A673 (cell line): ENCODE data around the gene MAN1A2. TPM values are rescaled to one million over a fixed set of nuclear protein-coding genes. Genes with fewer than 3 reads are reported as not detected.

ENCODE experiments used
- BruUV-seq: library from RNA; stranded (reverse); fragments of 400-500 nt; replicated peaks from 2 replicates; lab custom pipeline; 2021; lab: Mats Ljungman, UMichigan
- CTCF ChIA-PET: fragments of 300-600 bp; sonication (Branson Sonifier 250); formaldehyde crosslinking; loops from one replicate; lab custom pipeline; 2022; ENCODE audit warnings: antibody characterized with exemption; lab: Charles Lee
- POLR2A ChIA-PET: fragments of 300-600 bp; sonication (Branson Sonifier 250); formaldehyde crosslinking; loops from one replicate; lab custom pipeline; 2022; ENCODE audit warnings: antibody characterized with exemption; ENCODE audit not compliant: low non-redundant PET; lab: Charles Lee
- DNase-seq: peaks from one replicate; pipeline ENCODE4 v3.0.0-alpha.2; 2015; ENCODE audit warnings: low spot score
- H3K27ac ChIP-seq: fragments of 200-600 bp; sonication (generic); 2 replicates; pipeline ENCODE4 v1.5.1; 2016; ENCODE audit warnings: mixed run types, low read depth, mild to moderate bottlenecking, mixed read lengths, antibody characterized with exemption, low read length; ENCODE audit not compliant: poor library complexity, severe bottlenecking
- H3K27me3 ChIP-seq: fragments of 200-600 bp; sonication (generic); replicated peaks from 2 replicates; pipeline ENCODE4 v1.6.1; 2017; ENCODE audit warnings: mixed run types, low read depth, mild to moderate bottlenecking, mixed read lengths, antibody characterized with exemption, low read length; ENCODE audit not compliant: insufficient read depth, poor library complexity
- H3K36me3 ChIP-seq: fragments of 200-600 bp; sonication (generic); 2 replicates; pipeline ENCODE4 v1.6.1; 2016; ENCODE audit warnings: mixed run types, mild to moderate bottlenecking, mixed read lengths, antibody characterized with exemption, low read length; ENCODE audit not compliant: insufficient read depth, poor library complexity, severe bottlenecking
- H3K4me1 ChIP-seq: fragments of 200-600 bp; sonication (generic); 2 replicates; pipeline ENCODE4 v1.6.1; 2017; ENCODE audit warnings: mixed run types, mild to moderate bottlenecking, mixed read lengths, antibody characterized with exemption, low read length; ENCODE audit not compliant: insufficient read depth, poor library complexity, severe bottlenecking
- H3K4me3 ChIP-seq: fragments of 200-600 bp; sonication (generic); 2 replicates; pipeline ENCODE4 v1.5.1; 2016; ENCODE audit warnings: low read depth, mixed run types, mild to moderate bottlenecking, mixed read lengths, low read length; ENCODE audit not compliant: poor library complexity, severe bottlenecking
- H3K9me3 ChIP-seq: fragments of 200-600 bp; sonication (generic); 2 replicates; pipeline ENCODE4 v1.6.1; 2016; ENCODE audit warnings: mixed run types, low read depth, mild to moderate bottlenecking, mixed read lengths, antibody characterized with exemption, low read length; ENCODE audit not compliant: poor library complexity, severe bottlenecking
- EZH2 ChIP-seq: fragments of 200-600 bp; sonication (generic); IDR thresholded peaks from 2 replicates; pipeline ENCODE4 v1.6.1; 2017; ENCODE audit warnings: borderline replicate concordance, low read depth, mild to moderate bottlenecking, mixed read lengths, antibody characterized with exemption, low read length; ENCODE audit not compliant: poor library complexity, severe bottlenecking
- intact Hi-C: fragments of 100-400 bp; cut with micrococcal nuclease; formaldehyde crosslinking; loops from one replicate; pipeline ENCODE4 v1.10.0; 2022; ENCODE audit not compliant: unreplicated experiment
- total RNA-seq: library from RNA; stranded (reverse); gene quantifications from 2 replicates; pipeline ENCODE4 v1.2.3, GENCODE V29; 2021
- TF ChIP-seq, protein P1 (sequence below): fragments of 300-800, 200-600 bp; sonication (generic); conservative IDR thresholded peaks from 2 replicates; pipeline ENCODE4 v1.5.1; 2017; ENCODE audit warnings: low read depth, mild to moderate bottlenecking, antibody characterized with exemption, low read length, moderate library complexity, mixed read lengths

MAN1A2 gene
- total RNA-seq, 1 experiment from 2014 or later = 31.8 TPM

DNA sequence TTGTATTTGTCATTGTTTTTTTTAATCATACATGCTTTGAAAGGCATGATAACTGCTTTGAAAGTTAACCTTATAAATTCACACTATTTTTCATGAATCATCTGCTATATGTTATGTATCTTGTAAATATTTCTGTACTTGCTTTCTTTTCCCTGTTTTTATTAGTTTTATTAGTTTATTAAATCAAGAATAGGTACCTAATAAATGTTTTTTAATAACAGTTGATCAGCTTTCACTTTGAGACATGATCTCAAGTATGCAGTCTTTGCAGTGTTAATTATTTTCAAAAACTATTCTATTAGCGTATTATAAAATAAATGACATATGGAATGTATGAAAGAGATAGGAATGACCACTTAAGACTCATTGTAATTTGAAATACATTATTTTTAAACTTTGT, 127.8 kb downstream of the MAN1A2 start:
- no peaks in the 10 kb centered on the region for H3K27me3 ChIP-seq
- H3K9me3 ChIP-seq = no peaks in the 10 kb centered on the region
- DNase-seq = no peak
- TF ChIP-seq EZH2 = no peak
- TF ChIP-seq, protein P1, sequence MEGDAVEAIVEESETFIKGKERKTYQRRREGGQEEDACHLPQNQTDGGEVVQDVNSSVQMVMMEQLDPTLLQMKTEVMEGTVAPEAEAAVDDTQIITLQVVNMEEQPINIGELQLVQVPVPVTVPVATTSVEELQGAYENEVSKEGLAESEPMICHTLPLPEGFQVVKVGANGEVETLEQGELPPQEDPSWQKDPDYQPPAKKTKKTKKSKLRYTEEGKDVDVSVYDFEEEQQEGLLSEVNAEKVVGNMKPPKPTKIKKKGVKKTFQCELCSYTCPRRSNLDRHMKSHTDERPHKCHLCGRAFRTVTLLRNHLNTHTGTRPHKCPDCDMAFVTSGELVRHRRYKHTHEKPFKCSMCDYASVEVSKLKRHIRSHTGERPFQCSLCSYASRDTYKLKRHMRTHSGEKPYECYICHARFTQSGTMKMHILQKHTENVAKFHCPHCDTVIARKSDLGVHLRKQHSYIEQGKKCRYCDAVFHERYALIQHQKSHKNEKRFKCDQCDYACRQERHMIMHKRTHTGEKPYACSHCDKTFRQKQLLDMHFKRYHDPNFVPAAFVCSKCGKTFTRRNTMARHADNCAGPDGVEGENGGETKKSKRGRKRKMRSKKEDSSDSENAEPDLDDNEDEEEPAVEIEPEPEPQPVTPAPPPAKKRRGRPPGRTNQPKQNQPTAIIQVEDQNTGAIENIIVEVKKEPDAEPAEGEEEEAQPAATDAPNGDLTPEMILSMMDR = no peak
- no peaks in the 10 kb centered on the region for H3K4me1 ChIP-seq
- ChIA-PET POLR2A (no interaction called here), CTCF (no interaction called here)
- no peak overlapping the region for H3K4me3 ChIP-seq
- BruUV-seq = no TSS peak
- no peaks in the 10 kb centered on the region for H3K36me3 ChIP-seq
- H3K27ac ChIP-seq = no peak overlapping the region
- intact Hi-C loops = no loop called here

DNA sequence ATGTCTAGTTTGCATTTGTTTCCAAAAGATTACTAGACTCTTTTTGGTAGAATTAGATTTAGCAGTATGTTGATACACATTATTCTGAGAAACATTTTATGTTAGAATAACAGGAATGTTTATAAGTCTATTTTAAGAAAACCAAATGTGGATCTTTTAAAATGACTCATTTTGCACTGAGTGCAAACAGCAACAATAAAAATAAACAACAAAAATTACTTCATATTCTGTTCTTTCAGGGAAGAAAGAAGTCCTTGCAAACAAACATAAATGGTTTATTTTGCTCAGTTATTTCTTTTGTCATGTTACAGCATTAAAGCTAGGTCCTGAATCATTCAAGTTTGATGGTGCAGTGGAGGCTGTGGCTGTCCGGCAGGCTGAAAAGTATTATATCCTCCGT, 131.8 kb downstream of the MAN1A2 start:
- POLR2A ChIA-PET = no interaction called here
- BruUV-seq = no TSS peak
- H3K4me1 ChIP-seq = no peaks in the 10 kb centered on the region
- CTCF ChIA-PET = no interaction called here
- no peaks in the 10 kb centered on the region for H3K27me3 ChIP-seq
- TF ChIP-seq, protein P1 = no peak
- no peak for TF ChIP-seq EZH2
- H3K4me3 ChIP-seq = no peak overlapping the region
- intact Hi-C loops = no loop called here
- DNase-seq = no peak
- no peaks in the 10 kb centered on the region for H3K9me3 ChIP-seq
- no peaks in the 10 kb centered on the region for H3K36me3 ChIP-seq
- no peak overlapping the region for H3K27ac ChIP-seq

DNA sequence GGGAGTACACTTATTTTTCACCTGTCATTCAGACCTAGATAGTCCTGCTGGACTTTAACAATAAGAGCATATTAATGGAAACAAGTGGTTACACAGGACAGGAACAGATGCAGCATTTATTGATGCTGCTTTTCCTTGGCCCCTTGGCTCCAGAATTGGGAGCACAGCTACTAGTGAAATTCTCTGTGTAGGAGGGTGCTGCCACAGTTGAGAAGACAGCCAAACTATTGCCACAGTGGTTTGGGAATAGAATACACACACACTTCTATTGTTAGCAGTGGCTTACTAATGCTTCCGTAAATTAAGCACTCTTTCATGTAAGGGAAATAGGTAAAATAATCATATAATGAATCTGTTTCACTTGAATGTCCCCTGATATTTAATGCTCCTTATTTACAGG, 133.3 kb downstream of the MAN1A2 start:
- TF ChIP-seq EZH2 = no peak
- TF ChIP-seq, protein P1 = no peak
- Histone ChIP-seq H3K36me3 (no peaks in the 10 kb centered on the region), H3K27ac (no peak overlapping the region), H3K27me3 (no peaks in the 10 kb centered on the region), H3K9me3 (no peaks in the 10 kb centered on the region), H3K4me1 (no peaks in the 10 kb centered on the region), H3K4me3 (no peak overlapping the region)
- ChIA-PET CTCF (no interaction called here), POLR2A (no interaction called here)
- intact Hi-C loops = no loop called here
- no peak for DNase-seq
- no TSS peak for BruUV-seq
